Measurements from ENCODE around the gene KIF26B. TPM values are rescaled to one million over a fixed set of nuclear protein-coding genes. Genes with fewer than 3 reads are reported as not detected.

Gene KIF26B
- total and polyA plus RNA-seq, 2 experiments from 2014 or later, result 0.03 to 0.76 TPM

DNA sequence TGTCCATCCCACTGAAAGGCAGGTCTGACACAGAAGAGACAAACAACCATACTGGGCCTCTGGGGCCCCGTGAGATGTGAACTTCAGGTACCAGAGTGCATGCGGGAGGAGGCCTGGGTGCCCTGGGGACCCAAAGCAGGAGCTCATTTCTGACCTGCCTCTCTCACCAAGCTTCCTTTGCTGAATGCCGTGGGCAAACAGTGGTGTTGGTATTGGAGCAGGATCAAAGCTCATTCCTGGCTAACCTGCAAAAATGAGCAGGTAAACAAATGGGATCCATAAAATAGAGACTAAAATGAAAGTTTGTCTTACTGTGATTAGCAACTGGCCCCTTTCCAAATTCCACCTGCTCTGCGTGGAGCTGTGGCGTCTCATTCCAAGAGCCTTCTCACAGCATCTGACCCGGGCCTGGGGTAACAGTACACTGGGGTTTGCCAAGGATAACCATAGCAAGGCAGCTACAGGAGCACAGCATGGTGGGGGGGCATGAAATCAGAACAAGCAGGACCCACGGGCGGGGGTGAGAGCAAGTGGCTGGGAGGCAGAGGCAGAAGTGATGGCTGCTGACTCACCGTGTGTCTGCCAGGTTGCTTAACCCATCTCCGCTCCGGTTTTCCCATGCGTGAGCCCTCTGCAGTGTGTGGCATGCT, 103.6 kb downstream of the KIF26B start:
- Histone ChIP-seq H3K36me3 (ENCODE audit: insufficient read depth) (no peaks in the 10 kb centered on the region), H3K27ac (ENCODE audit: low read depth) (no peak overlapping the region), H4K20me1 (replicated peaks; ENCODE audit: insufficient read depth) (no peaks in the 10 kb centered on the region), H3K27me3 (ENCODE audit: insufficient read depth) (no peaks in the 10 kb centered on the region), H3K4me1 (ENCODE audit: insufficient read depth) (peaks cover 16% of the 10 kb centered on the region), H3F3A (replicated peaks; ENCODE audit: low read depth) (no peaks in the 10 kb centered on the region), H2AFZ (no peak overlapping the region), H3K4me2 (no peak overlapping the region), H3K4me3 (no peak overlapping the region), H3K9me2 (ENCODE audit: insufficient read depth) (peaks cover 6% of the 10 kb centered on the region; the same call in 1 of the 2 replicates), H3K79me2 (replicated peaks; ENCODE audit: insufficient read depth) (no peaks in the 10 kb centered on the region)
- no peak for TF ChIP-seq NANOG (IDR thresholded peaks at IDR 0.05; ENCODE audit: borderline replicate concordance)
- no peak for TF ChIP-seq POLR2AphosphoS5 (IDR thresholded peaks at IDR 0.05; ENCODE audit: low read depth)
- no peak for TF ChIP-seq CTCF (conservative IDR thresholded peaks at IDR 0.05; ENCODE audit: low read depth in 2 of 2)
- TF ChIP-seq, protein P1, sequence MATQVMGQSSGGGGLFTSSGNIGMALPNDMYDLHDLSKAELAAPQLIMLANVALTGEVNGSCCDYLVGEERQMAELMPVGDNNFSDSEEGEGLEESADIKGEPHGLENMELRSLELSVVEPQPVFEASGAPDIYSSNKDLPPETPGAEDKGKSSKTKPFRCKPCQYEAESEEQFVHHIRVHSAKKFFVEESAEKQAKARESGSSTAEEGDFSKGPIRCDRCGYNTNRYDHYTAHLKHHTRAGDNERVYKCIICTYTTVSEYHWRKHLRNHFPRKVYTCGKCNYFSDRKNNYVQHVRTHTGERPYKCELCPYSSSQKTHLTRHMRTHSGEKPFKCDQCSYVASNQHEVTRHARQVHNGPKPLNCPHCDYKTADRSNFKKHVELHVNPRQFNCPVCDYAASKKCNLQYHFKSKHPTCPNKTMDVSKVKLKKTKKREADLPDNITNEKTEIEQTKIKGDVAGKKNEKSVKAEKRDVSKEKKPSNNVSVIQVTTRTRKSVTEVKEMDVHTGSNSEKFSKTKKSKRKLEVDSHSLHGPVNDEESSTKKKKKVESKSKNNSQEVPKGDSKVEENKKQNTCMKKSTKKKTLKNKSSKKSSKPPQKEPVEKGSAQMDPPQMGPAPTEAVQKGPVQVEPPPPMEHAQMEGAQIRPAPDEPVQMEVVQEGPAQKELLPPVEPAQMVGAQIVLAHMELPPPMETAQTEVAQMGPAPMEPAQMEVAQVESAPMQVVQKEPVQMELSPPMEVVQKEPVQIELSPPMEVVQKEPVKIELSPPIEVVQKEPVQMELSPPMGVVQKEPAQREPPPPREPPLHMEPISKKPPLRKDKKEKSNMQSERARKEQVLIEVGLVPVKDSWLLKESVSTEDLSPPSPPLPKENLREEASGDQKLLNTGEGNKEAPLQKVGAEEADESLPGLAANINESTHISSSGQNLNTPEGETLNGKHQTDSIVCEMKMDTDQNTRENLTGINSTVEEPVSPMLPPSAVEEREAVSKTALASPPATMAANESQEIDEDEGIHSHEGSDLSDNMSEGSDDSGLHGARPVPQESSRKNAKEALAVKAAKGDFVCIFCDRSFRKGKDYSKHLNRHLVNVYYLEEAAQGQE (IDR thresholded peaks at IDR 0.05; ENCODE audit: unreplicated experiment), result no peak
- no peak for TF ChIP-seq ZNF114 (CRISPR knock-in tag; IDR thresholded peaks at IDR 0.05)
- TF ChIP-seq JUNB (IDR thresholded peaks at IDR 0.05; ENCODE audit: unreplicated experiment), result no peak
- TF ChIP-seq ZNF462 (CRISPR knock-in tag; IDR thresholded peaks at IDR 0.05), result no peak
- TF ChIP-seq EZH2 (IDR thresholded peaks at IDR 0.05; ENCODE audit: low read depth, unreplicated experiment), result no peak
- no peak for TF ChIP-seq ETS1 (IDR thresholded peaks at IDR 0.05)
- TF ChIP-seq EZH2phosphoT487 (IDR thresholded peaks at IDR 0.05; ENCODE audit: unreplicated experiment), result no peak
- TF ChIP-seq CREB1 (CRISPR knock-in tag; IDR thresholded peaks at IDR 0.05; ENCODE audit: low read depth), result no peak
- TF ChIP-seq STAT1 (IDR thresholded peaks at IDR 0.05; ENCODE audit: unreplicated experiment), result no peak
- no peak for TF ChIP-seq ZNF331 (CRISPR knock-in tag; IDR thresholded peaks at IDR 0.05; ENCODE audit: low read depth)
- Mint-ChIP-seq H3K9me3 (0 out of 3 replicates have a peak, but pooled peaks cover under 1% of the 10 kb centered on the region), H3K27me3 (ENCODE audit: insufficient read depth, low read depth, poor library complexity) (peaks cover 8% of the 10 kb centered on the region), H3K36me3 (ENCODE audit: low read depth) (no peaks in the 10 kb centered on the region; the same call in 2 of the 3 replicates), H3K27ac (no peak overlapping the region), H3K4me1 (peaks cover 25% of the 10 kb centered on the region), H3K4me3 (no peak overlapping the region; the same call in 2 of the 3 replicates)
- no peak for DNase-seq (ENCODE audit: low spot score)
- ATAC-seq, result no peak
